Lung (tissue), 12 donors: ENCODE results near the gene CHST11. TPM values are rescaled to one million over a fixed set of nuclear protein-coding genes. Genes with fewer than 3 reads are reported as not detected.

ENCODE experiments used
- ATAC-seq: fragments of 200-7000 bp; cut with Tn5 transposase; one replicate; pipeline ENCODE4 v1.9.1; 2020; ENCODE audit warnings: moderate number of reproducible peaks; ENCODE audit not compliant: insufficient read depth, low FRiP score
- DNase-seq, 3 donors: peaks; one replicate each; pipeline ENCODE4 v3.0.0-alpha.2; 2013 to 2017
- H3K27ac ChIP-seq, 2 donors: one replicate each; pipeline ENCODE4 v1.5.1; 2013; ENCODE audit warnings: mild to moderate bottlenecking in 2 of 2, moderate library complexity in 2 of 2, control low read depth in 1 of 2, inconsistent platforms in 1 of 2, low read depth in 1 of 2, low read length in 1 of 2
- H3K27me3 ChIP-seq, 3 donors: one replicate each; pipeline ENCODE4 v1.5.1; 2013; ENCODE audit warnings: low read length in 2 of 3; ENCODE audit not compliant: control insufficient read depth in 3 of 3, insufficient read depth in 3 of 3
- H3K36me3 ChIP-seq, 4 donors: one replicate each; pipeline ENCODE4 v1.5.1; 2013; ENCODE audit warnings: low read length in 4 of 4, mild to moderate bottlenecking in 1 of 4, moderate library complexity in 1 of 4; ENCODE audit not compliant: control insufficient read depth in 4 of 4, insufficient read depth in 4 of 4
- H3K4me1 ChIP-seq, 5 donors: one replicate each; pipeline ENCODE4 v1.5.1; 2013; ENCODE audit warnings: low read length in 5 of 5, mild to moderate bottlenecking in 2 of 5, moderate library complexity in 1 of 5; ENCODE audit not compliant: control insufficient read depth in 5 of 5, insufficient read depth in 5 of 5
- H3K4me3 ChIP-seq: one replicate; pipeline ENCODE4 v1.5.1; 2013; ENCODE audit warnings: mild to moderate bottlenecking, control low read depth, moderate library complexity
- H3K9ac ChIP-seq, 2 donors: one replicate each; pipeline ENCODE4 v1.5.1; 2013; ENCODE audit warnings: low read length in 2 of 2, control low read depth in 1 of 2; ENCODE audit not compliant: insufficient read depth in 1 of 2
- H3K9me3 ChIP-seq, 4 donors: one replicate each; pipeline ENCODE4 v1.5.1; 2013; ENCODE audit warnings: low read length in 3 of 4, mild to moderate bottlenecking in 1 of 4, moderate library complexity in 1 of 4; ENCODE audit not compliant: control insufficient read depth in 4 of 4, insufficient read depth in 3 of 4
- WGBS, 2 donors: extraction: QIAGEN DNeasy Blood & Tissue Kit; methylation state at CpG; one replicate each; pipeline ENCODE4 v1.1.7; 2013; 5-methylcytosine and 5-hydroxymethylcytosine counted together
- polyA plus RNA-seq, 2 donors: library from polyadenylated mRNA; stranded (reverse); fragments of 200-250 nt; gene quantifications; one replicate each; pipeline ENCODE4 v1.2.1, GENCODE V29; 2013
- total RNA-seq, 2 donors: library from RNA; depleted of rRNA in 1 of 2; stranded (reverse); fragments of >200 nt in 1 of 2; gene quantifications; one replicate each; pipeline ENCODE4 v1.2.1, GENCODE V29; 2014 to 2021
- TF ChIP-seq, protein P1 (sequence below): IDR thresholded peaks from 2 replicates; pipeline ENCODE4 v1.5.1; 2012; ENCODE audit warnings: mild to moderate bottlenecking; ENCODE audit errors: control extremely low read depth, extremely low read depth
- donor health status: control.
- donor health status: control.
- donor health status: Bipolar disorder and iron deficiency.
- donor health status: healthy.
- donor health status: DM: yes; HTN: yes; CAD: no.

Gene CHST11
- total and polyA plus RNA-seq, 4 donors = 9.0 to 63.2 (median 27.7) TPM

GRCh38 chr12:104649921-104650320 is 193.2 kb downstream of the CHST11 start:
- DNase-seq (no peak), ATAC-seq (peak; percentile 39)
- Histone ChIP-seq H3K27ac (no peak overlapping the region), H3K27me3 (no peaks in the 10 kb centered on the region), H3K4me1 (peaks cover 0 to 6% (median 0%) of the 10 kb centered on the region in 5 donors), H3K9me3 (no peaks in the 10 kb centered on the region), H3K36me3 (peaks cover 0 to 3% (median 0%) of the 10 kb centered on the region in 4 donors), H3K9ac (no peak overlapping the region), H3K4me3 (no peak overlapping the region)
- TF ChIP-seq, protein P1, sequence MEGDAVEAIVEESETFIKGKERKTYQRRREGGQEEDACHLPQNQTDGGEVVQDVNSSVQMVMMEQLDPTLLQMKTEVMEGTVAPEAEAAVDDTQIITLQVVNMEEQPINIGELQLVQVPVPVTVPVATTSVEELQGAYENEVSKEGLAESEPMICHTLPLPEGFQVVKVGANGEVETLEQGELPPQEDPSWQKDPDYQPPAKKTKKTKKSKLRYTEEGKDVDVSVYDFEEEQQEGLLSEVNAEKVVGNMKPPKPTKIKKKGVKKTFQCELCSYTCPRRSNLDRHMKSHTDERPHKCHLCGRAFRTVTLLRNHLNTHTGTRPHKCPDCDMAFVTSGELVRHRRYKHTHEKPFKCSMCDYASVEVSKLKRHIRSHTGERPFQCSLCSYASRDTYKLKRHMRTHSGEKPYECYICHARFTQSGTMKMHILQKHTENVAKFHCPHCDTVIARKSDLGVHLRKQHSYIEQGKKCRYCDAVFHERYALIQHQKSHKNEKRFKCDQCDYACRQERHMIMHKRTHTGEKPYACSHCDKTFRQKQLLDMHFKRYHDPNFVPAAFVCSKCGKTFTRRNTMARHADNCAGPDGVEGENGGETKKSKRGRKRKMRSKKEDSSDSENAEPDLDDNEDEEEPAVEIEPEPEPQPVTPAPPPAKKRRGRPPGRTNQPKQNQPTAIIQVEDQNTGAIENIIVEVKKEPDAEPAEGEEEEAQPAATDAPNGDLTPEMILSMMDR = no peak

DNA sequence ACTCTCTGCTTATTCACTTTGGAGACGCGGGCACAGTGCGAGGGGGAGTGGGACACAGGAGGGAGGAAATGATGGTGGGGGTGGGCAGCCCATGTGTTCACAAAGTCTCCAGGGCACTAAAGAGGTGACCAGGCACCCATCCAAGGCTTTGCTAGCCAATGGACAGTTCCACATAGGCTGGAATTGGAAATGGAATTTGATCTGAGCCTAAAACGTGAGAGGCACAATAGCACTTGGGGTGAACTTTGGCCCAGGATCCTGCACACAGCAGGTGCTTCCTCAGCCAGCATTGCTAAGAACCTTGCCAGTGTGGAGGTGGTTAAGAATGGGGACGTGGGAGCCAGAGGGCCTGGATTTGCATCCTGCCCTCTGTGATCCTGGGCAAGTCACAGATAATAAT is 193.8 kb downstream of the CHST11 start:
- Histone ChIP-seq H3K27ac (no peak overlapping the region), H3K36me3 (peaks cover 0 to 3% (median 0%) of the 10 kb centered on the region in 4 donors), H3K4me3 (no peak overlapping the region), H3K4me1 (peaks cover 0 to 4% (median 0%) of the 10 kb centered on the region in 5 donors), H3K9me3 (no peaks in the 10 kb centered on the region), H3K9ac (no peak overlapping the region), H3K27me3 (no peaks in the 10 kb centered on the region)
- TF ChIP-seq, protein P1 = no peak
- no peak for ATAC-seq
- WGBS, 2 donors = 77 to 84% methylated on average over 5 of the region's 5 CpGs
- no peak for DNase-seq

DNA sequence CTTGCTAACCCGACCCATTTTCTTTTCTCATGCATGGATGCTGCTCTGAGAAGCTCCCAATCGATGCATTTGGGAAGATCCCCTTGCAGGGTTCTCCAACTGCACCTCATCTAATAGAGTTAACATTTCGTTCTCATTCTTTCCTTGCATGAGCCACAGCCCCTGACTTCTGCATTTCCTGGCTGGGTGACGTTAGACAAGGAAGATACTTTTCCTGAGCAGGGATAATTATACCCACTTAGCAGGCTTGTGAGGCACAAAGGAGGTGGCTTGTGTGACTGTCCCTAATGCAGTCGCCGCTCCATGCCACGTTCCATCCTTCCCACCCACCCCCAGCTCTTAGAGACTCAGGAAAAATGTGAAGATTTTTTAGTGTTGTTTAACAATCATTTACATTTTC is 195.1 kb downstream of the CHST11 start:
- WGBS, 2 donors = 74 to 82% methylated on average over 7 of the region's 7 CpGs
- no peaks in the 10 kb centered on the region for H3K9me3 ChIP-seq
- ATAC-seq (no peak), DNase-seq (no peak)
- no peak overlapping the region for H3K9ac ChIP-seq
- no peak overlapping the region for H3K4me3 ChIP-seq
- H3K4me1 ChIP-seq = peaks cover 0 to 4% (median 0%) of the 10 kb centered on the region in 5 donors
- no peak overlapping the region for H3K27ac ChIP-seq
- peaks cover 0 to 3% (median 0%) of the 10 kb centered on the region in 4 donors for H3K36me3 ChIP-seq
- H3K27me3 ChIP-seq = no peaks in the 10 kb centered on the region
- TF ChIP-seq, protein P1 = no peak

DNA sequence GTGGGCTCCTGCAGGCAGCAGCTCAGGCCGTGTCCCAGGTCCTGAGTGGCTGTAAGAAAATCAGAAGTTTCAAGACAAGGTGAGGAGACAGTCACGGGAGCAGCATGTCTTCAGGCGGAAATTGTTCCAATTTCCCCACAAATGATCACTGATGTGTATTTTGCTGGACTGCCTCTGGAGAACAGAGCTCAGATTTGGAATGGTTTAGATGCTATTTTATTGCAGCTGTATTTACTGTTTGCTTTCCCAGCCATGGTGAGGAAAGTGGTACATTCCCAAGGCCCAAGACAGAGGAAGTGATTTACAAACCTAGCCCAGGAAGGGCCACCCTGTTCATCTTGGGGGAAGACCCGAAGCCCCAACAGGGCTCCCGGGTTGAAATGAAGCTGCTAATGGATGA is 195.6 kb downstream of the CHST11 start:
- TF ChIP-seq, protein P1 = no peak
- Histone ChIP-seq H3K27me3 (no peaks in the 10 kb centered on the region), H3K4me3 (no peak overlapping the region), H3K4me1 (peaks cover 0 to 4% (median 0%) of the 10 kb centered on the region in 5 donors), H3K27ac (no peak overlapping the region), H3K9me3 (no peaks in the 10 kb centered on the region), H3K9ac (no peak overlapping the region), H3K36me3 (peaks cover 0 to 3% (median 0%) of the 10 kb centered on the region in 4 donors)
- WGBS, 2 donors = 88 to 91% methylated on average over 5 of the region's 5 CpGs
- ATAC-seq (no peak), DNase-seq (no peak)
